ENCODE results near the gene CDKN2A. TPM values are rescaled to one million over a fixed set of nuclear protein-coding genes. Genes with fewer than 3 reads are reported as not detected.

The CDKN2A gene
- 28.8 and 60.3 TPM in 2 replicates for polyA plus RNA-seq

DNA sequence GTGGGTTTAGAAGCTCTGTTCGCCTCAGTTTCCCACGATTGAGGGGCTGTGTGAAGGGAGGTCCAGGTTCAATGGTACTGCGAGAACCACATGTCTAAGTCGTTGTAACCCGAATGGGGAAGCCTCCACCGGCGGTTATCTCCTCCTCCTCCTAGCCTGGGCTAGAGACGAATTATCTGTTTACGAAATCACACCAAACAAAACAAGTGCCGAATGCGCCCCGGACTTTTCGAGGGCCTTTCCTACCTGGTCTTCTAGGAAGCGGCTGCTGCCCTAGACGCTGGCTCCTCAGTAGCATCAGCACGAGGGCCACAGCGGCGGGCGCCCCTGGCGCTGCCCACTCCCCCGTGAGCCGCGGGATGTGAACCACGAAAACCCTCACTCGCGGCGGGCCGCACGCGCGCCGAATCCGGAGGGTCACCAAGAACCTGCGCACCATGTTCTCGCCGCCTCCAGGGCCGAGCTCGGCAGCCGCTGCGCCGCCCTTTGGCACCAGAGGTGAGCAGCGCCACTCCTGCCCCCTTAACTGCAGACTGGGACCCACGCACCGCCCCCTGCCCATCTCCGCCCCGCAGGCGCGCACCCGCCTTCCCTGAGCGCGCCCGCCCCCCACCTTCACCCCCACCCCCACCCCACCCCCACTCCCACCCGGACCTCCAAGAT, at the start of gene CDKN2A:
Gene CDKN2A (minus strand): TSS at position 500 of the 663 bp plus-strand sequence.

DNA sequence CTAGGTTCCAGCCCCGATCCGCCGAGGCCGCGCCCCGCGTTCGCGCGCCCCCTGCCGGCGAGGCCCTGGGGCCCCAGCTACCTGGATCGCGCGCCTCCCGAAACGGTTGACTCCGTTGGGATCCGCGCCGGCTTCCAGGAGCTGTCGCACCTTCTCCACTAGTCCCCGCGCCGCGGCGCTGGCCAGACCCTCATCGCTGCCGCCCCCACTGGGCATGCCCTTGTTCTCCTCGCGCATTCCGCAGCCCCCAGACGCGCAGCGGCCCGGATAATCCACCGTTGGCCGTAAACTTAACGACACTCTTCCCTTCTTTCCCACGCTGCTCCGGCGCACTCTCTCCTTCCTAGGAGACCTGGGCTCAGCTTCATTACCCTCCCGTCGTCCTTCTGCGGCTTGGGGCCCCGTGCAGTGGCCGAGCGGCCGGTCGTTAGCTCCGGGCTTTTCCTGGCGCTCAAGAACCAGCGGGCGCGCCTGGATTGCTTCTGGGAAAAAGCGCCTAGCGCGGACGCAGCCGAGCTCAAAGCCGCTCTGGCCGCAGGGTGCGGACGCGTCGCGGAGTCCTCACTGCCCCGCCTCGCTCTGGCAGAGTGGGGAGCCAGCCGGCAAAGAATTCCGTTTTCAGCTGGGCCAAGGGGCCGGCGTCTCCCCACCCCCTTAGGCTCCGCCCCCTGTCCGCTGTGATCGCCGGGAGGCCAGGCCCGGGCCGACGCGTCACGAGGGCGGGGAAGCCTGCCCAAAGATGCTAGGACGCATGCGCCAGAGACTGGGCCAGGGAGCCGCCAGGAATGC, 14.7 kb upstream of the CDKN2A start, which contains the start of gene CDKN2B:
Gene CDKN2B (minus strand): TSS at position 589 of the 789 bp plus-strand sequence. CDS start 352 bp downstream, at position 237.

DNA sequence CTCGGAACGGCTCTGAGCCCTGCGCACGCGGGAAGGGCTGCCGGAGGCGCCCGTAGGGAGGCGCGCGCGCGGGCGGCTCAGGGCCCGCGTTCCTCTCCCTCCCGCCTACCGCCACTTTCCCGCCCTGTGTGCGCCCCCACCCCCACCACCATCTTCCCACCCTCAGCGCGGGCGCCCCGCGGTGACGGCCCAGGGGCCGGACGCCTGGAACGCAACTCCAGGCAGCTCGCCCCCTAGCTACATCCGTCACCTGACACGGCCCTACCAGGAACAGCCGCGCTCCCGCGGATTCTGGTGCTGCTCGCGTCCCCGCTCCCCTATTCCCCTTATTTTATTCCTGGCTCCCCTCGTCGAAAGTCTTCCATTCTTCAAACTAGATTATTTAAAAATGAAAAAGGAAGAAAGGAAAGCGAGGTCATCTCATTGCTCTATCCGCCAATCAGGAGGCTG, 389 bp upstream of the CDKN2A start, which contains the start of gene CDKN2B-AS1:
Gene CDKN2B-AS1 (plus strand): TSS at position 236 of the 450 bp plus-strand sequence.

Other genes with a start within 250 kb of the CDKN2A start
- gene MTAP, start 191.8 kb downstream of the CDKN2A start, polyA plus RNA-seq: 4.0 and 9.2 TPM in 2 replicates
- 2.5 and 10.7 TPM in 2 replicates for gene CDKN2B-AS1, start 399 bp upstream of the CDKN2A start, polyA plus RNA-seq
- gene CDKN2B, start 14.9 kb upstream of the CDKN2A start, polyA plus RNA-seq: 19.8 and 25.9 TPM in 2 replicates